Measurements from ENCODE around the gene TH. TPM values are rescaled to one million over a fixed set of nuclear protein-coding genes. Genes with fewer than 3 reads are reported as not detected.

Gene TH
- total RNA-seq, 2 experiments from 2014 or later = not detected

GRCh38 chr11:2135648-2136201, 35.9 kb downstream of the TH start:
- Histone ChIP-seq H3K9me3 (ENCODE audit: low read length) (no peaks in the 10 kb centered on the region), H3K9me2 (ENCODE audit: insufficient read depth, low read length) (no peaks in the 10 kb centered on the region), H3K79me2 (ENCODE audit: insufficient read depth, low read depth, low read length) (no peaks in the 10 kb centered on the region), H4K20me1 (ENCODE audit: insufficient read depth, low read length) (no peaks in the 10 kb centered on the region), H3K27ac (ENCODE audit: low read depth, low read length, poor library complexity, severe bottlenecking) (no peak overlapping the region), H3K4me1 (ENCODE audit: insufficient read depth, low read length, poor library complexity, severe bottlenecking) (no peaks in the 10 kb centered on the region), H3K4me2 (ENCODE audit: low read length) (no peak overlapping the region), H2AFZ (ENCODE audit: low read length) (no peak overlapping the region), H3K36me3 (ENCODE audit: insufficient read depth, low read length) (no peaks in the 10 kb centered on the region), H3K4me3 (ENCODE audit: low read depth, low read length, poor library complexity, severe bottlenecking) (no peak overlapping the region)
- ChIA-PET CTCF (ENCODE audit: unreplicated experiment) (no interaction called here), POLR2A (no interaction called here)
- intact Hi-C loops (cut with micrococcal nuclease; ENCODE audit: unreplicated experiment) = no loop called here
- BruUV-seq (replicated peaks) = no TSS peak
- DNase-seq (ENCODE audit: low spot score) = no peak
- TF ChIP-seq CTCF (conservative IDR thresholded peaks at IDR 0.05; ENCODE audit: low read length) = no peak
- TF ChIP-seq EZH2phosphoT487 (IDR thresholded peaks at IDR 0.05; ENCODE audit: borderline replicate concordance, low read depth, low read length) = no peak

- DNase-seq (ENCODE audit: low spot score) = no peak
- CTCF ChIA-PET (ENCODE audit: unreplicated experiment) = interaction anchor here (0.5 kb wide), 1 partner anchor 16 kb away, joined by 3 read pairs; no protein-coding TSS in a partner anchor
- Histone ChIP-seq H4K20me1 (ENCODE audit: insufficient read depth, low read length) (no peaks in the 10 kb centered on the region), H3K79me2 (ENCODE audit: insufficient read depth, low read depth, low read length) (no peaks in the 10 kb centered on the region), H3K36me3 (ENCODE audit: insufficient read depth, low read length) (no peaks in the 10 kb centered on the region), H3K4me2 (ENCODE audit: low read length) (no peak overlapping the region), H3K9me2 (ENCODE audit: insufficient read depth, low read length) (no peaks in the 10 kb centered on the region), H3K27ac (ENCODE audit: low read depth, low read length, poor library complexity, severe bottlenecking) (no peak overlapping the region), H2AFZ (ENCODE audit: low read length) (no peak overlapping the region), H3K4me3 (ENCODE audit: low read depth, low read length, poor library complexity, severe bottlenecking) (no peak overlapping the region), H3K9me3 (ENCODE audit: low read length) (no peaks in the 10 kb centered on the region), H3K4me1 (ENCODE audit: insufficient read depth, low read length, poor library complexity, severe bottlenecking) (no peaks in the 10 kb centered on the region)
- POLR2A ChIA-PET = no interaction called here
- TF ChIP-seq EZH2phosphoT487 (IDR thresholded peaks at IDR 0.05; ENCODE audit: borderline replicate concordance, low read depth, low read length) = no peak
- no peak for TF ChIP-seq CTCF (conservative IDR thresholded peaks at IDR 0.05; ENCODE audit: low read length)
- intact Hi-C loops (cut with micrococcal nuclease; ENCODE audit: unreplicated experiment) = no loop called here
- BruUV-seq (replicated peaks) = no TSS peak
Measured at GRCh38 chr11:2135018-2135569, 36.5 kb downstream of the TH start.

Data from OCI-LY7 (cell line).